Stimulated activated CD4-positive, alpha-beta T cell treated with anti-CD3 and anti-CD28 coated beads, Interleukin-2, amount 100 ng/mL, for 48 hours (primary cell): ENCODE data around the gene KRT34.
"Not testable (repeated sequence)": the region's sequence is repeated elsewhere in the genome, so short reads cannot be mapped to it uniquely, and the experiment has no call there.

Experiments used
- DNase-seq, 2 donors: peaks; one replicate each; pipeline ENCODE4 v3.0.0-alpha.2; 2020

KRT34 gene

DNA sequence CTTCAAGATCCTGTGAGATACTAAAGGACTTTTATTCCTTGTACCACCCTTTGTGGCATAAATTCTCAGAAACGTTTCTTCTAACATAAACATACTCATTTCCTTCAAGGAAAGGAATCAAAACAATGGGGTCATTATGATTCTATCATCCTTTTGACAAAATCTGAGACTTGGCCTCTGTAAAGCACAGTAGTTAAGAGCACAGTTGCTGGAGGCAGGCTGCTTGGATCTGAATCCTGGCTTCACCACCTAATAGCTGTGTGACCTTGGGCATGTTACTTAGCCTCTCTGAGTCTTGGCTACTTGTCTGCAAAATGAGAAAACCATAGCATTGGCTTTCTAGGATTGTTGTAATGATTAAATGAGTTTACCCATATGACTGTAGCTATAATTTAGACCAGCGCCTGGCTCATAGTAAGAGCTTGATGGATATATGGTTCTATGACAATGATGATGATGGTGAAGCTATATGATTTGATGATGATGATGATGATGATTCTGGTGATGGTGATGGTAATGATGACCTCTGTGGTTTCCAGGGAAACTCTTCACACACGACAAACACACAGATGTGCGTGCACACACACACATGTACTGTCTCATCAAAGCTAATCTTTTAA is 21.4 kb upstream of the KRT34 start:
- no peak for DNase-seq

DNA sequence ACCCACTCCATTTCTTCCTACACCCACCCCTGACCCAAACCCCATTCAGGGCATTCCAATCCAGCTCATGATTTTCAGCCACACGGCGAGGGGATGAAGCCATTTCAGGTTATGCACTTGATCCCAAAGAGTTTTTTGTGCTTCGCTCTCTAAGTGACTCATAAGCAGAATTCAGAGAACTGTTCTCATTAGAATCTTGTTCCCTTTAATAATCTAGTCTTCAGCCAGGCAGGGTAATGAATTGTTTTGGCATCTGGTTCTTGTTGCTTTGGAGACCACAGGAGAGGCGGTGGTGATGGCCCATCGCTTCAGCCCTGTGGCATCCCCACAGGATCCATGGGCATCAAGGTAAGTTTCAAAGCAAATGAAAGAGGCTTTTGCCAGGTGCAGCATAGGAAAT is 20.1 kb upstream of the KRT34 start:
- no peak for DNase-seq

- no peak for DNase-seq
Observed at GRCh38 chr17:41396996-41397660, 15.0 kb upstream of the KRT34 start, which contains the start of gene KRT31. Gene KRT31 (minus strand): TSS chr17:41397608. CDS start chr17:41397539, 69 bp downstream.

GRCh38 chr17:41396340-41396739 is 14.2 kb upstream of the KRT34 start:
- no peak for DNase-seq

DNA sequence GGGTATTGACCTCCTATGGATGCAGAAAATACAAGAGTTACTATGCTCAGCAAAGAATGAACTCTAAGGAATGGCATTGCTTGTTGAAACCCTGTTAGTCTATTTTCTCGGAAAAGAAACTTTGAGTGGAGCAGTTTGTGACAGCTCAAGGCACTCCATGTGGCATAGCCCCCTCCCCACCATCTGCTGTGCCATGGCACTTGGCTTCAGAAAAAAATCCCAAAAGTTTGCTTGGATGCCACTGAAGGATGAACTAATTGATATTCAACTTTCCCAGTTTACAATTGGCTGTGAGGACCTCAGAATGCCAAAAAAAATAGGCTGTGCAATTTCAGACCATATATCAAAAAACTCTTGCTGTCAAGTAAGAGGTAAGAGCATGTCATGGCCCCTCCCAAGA is 13.5 kb upstream of the KRT34 start:
- DNase-seq = no peak

DNA sequence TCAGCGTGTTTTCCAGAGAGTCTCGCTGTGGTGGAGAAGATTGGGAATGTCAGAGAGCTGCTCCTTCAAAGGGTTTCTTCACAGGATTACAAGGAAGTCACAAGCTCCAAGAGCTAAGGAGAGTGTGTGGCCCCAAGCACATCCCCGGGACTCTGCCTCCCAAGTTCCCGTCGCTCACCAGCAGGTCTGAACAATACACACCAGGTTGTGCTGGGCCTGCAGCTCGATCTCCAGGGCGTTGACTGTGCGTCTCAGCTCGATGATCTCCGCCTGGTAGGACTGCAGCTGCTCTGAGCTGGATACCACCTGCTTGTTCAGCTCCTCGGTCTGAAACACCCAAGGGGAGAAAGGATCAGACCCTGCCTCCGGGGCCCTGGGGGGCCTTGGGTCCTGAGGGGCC is 12.9 kb upstream of the KRT34 start:
- not testable (repeated sequence) for DNase-seq

GRCh38 chr17:41394254-41394996 is 12.3 kb upstream of the KRT34 start:
- DNase-seq = no peak

DNA sequence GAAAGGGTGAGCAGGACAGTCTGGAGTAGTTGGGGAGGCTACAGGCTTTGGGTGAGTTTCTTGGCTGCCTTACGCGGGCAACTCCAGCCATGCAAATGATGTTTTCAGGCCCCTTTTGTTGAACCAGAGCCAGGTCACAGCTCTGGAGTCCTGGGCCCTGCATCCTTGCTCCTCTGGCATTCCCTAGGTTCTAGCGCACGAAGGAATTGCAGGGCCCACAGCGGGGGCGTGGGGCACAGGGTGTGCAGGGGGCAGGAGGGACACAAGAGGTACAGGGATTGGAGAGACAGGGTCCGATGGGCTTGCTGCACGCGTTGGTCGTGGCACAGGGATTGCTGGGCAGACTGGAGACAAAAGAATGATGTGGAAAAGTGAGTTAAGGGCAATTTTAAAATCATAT is 11.7 kb upstream of the KRT34 start:
- DNase-seq = no peak

DNA sequence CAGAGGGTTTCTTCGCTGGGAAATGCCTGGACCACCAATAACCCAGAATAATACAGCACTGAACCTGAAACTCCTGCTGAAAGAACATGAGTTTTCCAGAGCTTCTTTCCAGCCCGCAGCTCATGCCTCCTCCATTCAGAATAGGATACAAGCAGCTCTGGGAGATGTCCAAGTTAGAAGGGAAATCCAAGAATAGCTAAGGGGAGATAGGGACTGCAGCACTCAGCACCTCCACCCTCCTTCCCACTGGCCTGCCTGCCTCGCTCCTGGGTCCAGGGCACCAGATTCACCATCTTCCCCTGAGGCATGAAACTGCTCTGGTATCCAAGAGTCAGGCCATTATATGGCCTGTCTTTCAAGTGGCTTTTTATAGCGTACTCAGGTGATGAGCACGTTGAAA is 11.2 kb upstream of the KRT34 start:
- DNase-seq = no peak

DNA sequence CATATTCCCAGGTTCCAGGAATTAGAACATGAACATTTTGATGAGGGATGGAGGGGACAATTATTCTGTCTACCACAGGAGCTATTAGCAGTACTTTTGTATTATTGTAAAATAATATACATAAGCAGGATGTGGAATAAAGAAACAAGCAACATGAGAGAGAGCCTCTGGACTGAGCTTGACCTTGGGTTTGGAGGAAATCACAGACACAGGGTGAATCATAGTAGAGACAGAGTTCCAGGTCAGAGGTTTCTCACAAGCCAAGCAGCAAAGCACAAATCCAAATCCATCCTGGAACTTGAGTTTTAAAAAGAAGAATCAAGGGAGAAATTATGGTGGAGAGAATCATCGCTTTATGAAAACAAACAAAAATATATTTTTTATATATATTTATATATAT is 10.2 kb upstream of the KRT34 start:
- DNase-seq = no peak

DNA sequence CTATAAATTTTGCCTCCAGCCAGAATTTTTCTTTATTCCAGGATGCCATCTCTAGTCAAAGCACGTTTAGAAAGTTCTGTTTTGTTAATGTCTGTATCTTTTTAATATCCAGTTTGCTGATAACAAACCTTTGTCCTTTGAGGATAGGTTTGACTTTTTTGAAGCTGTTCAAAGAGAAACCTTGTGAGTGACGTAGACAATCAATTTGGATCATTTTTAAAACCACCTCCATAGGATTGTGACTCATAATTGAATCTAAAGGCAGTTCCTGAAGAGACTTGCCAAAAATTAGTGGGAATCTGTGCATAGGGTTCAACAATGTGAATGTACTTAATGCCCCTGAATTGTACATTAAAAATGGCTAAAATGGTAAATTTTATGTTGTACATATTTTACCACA is 9.4 kb upstream of the KRT34 start:
- no peak for DNase-seq

GRCh38 chr17:41390411-41390938 is 8.4 kb upstream of the KRT34 start:
- no peak for DNase-seq

DNA sequence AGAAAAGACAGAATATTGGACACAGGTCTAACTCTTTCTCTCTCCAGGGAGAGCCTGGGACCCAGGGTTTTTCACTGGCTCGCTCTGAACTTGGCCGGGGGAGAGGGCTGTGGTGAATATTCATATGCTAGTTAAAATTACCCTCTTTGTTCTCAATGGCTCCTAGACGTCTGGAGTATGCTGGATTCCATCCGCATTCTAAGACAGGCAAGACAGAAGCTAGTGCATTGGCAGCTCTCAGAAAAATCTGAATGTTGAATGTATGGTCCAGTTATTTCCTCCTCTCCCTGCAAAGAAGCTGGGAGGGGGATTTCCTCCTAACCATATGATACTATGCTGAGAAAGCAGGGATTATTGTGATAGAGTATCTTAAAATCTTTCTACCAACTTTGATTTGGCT is 5.6 kb upstream of the KRT34 start:
- DNase-seq = no peak

DNA sequence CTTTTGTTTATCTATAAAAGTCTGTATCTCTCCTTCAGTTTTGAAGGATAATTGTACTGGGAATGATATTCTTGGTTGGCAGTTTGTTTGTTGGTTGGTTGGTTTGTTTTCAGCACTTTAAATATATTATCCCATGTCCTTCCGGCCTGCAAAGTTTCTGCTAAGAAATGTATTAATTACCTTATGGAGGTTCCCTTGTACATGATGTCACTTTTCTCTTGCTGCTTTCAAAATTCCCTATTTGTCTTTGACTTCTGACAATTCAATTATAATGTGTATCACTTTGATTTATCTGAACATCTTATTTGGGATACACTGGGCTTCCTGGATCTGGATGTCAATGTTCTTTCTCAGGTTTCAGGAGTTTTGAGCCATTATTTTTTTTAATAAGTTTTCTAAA is 4.1 kb upstream of the KRT34 start:
- DNase-seq = no peak

DNA sequence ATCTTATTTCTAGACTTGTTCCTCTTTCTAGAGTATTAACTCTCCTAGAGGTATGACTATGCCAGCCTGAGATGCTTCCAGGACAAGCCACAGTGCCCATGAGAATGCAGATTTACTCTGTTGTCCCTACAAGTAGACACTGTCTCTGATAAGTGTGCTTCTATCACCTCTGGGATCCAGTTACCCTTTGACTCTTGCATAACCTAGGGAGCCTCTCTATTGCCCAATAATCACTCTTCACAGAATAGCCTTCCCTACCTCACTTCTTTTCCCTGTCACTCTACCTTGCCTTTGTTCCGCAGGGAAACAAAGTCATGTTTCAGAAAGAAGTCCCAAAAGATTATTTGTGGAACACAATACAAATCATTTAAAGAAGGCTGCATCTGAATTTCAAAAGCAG is 1.6 kb upstream of the KRT34 start:
- DNase-seq = no peak

DNA sequence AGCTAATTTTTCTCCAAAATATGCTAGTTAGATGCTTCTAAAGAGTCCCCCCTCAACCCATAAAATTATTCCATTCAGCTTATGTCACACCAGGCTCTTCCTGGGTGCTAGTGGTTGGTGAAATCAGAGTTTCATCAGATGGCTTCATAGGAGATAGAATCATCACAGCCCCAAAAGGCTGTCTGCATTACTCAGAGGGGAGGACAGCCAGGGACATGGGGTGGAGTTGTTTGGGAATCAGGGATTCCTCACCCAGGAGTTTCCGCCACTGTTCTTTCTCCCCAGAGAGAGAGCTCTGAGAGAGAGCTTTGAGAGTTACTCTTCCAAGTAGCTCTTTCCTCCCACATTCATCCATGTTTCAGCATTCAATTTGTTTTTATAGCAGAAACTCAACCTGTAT is 288 bp upstream of the KRT34 start:
- DNase-seq = no peak

DNA sequence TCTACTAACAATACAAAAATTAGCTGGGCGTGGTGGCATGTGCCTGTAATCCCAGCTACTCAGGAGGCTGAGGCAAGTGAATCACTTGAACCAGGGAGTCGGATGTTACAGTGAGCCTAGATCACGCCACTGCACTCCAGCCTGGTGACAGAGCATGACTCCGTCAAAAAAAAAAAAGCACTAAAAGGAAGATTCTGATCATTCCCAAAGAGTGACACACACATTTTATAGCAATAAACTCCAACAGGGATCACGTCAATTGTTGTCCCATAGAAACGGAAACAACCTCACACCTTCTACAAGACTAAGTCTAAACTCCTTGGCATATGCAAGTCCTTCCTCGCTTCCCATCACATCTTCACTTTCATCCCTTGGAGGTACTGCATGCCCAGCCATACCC is 2.0 kb downstream of the KRT34 start:
- DNase-seq = not testable (repeated sequence)

DNA sequence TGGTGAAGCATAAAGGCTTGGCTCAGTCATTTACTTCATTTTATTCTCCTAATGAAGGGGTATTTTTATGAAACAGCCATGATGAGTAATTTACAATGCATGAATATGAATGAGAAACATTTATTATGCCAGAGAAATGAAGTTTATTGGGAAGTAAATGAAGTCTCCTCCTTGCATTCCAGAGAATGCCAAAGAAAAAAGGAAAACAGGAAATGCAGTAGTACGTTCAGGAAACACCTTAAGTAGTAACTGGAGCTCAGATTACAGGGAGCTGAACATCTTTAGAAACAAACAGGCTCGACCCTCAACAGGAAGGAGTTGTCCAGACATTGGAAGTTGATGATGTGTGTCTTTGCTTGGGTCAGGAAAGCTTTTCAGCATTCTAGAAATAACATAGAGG is 4.6 kb downstream of the KRT34 start:
- no peak for DNase-seq

- DNase-seq = no peak
Observed at GRCh38 chr17:41369713-41370112, 12.4 kb downstream of the KRT34 start, which contains the start of gene KRT33B. Gene KRT33B (minus strand): TSS chr17:41369813. CDS start chr17:41369750, 63 bp downstream.

- DNase-seq = no peak
Observed at GRCh38 chr17:41369023-41369422, 13.1 kb downstream of the KRT34 start.

DNA sequence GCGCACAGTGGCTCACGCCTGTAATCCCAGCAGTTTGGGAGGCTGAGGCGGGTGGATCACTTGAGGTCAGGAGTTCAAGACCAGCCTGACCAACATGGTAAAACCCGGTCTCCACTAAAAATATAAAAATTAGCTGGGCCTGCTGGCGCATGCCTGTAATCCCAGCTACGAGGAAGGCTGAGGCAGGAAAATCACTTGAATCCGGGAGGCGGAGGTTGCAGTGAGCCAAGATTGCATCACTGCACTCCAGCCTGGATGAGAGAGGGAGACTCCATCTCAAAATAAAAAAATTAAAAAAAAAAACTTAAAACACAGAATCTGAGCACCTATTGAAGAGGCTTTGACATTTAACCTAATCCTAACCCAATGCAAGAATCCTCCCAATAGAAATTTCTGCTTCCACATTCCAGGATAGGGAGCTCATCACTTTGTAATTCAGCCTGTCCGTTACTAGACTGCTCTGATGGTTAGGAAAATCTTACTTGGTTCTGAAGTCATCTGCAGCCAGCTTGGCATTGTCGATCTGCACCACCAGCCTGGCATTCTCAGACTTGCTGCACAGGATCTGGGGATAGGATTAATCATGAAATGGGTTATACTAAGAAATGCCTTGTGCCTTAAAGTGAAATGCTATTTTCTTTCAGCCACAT is 14.6 kb downstream of the KRT34 start:
- DNase-seq = no peak

DNA sequence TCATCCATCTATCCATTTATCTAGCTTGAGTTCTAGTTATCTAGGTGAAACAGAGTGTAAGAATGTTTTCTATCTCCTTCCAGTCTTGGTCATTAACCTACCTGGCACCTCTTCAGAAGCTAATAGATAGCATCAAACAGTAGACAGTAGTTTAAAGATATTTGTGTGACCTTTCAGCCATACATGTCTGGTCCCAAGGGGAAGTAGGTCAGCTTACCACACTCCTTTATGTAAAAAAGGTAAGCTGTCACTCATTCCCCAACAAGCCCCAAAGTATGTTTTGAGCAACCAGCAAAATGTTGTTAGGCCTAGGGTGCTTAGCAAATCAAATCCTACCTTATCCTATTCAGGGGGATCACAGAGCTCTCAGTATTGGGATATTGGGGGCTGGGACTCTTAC is 16.0 kb downstream of the KRT34 start:
- no peak for DNase-seq

GRCh38 chr17:41363881-41364280 is 18.2 kb downstream of the KRT34 start:
- DNase-seq = no peak
